ENCODE measurements around the gene BOLA1.
"Not testable (repeated sequence)": the region's sequence is repeated elsewhere in the genome, so short reads cannot be mapped to it uniquely, and the experiment has no call there.

- not testable (repeated sequence) for TF ChIP-seq POLR2A (IDR thresholded peaks at IDR 0.05; ENCODE audit: low read length); GATA1 (IDR thresholded peaks at IDR 0.05; ENCODE audit: low read depth, low read length)
Observed at GRCh38 chr1:149852263-149852662, 47.1 kb upstream of the BOLA1 start.

Data from erythroblast (primary cell).